SH-SY5Y (cell line): ENCODE measurements around the gene MRPS22.

ENCODE experiments used
- GATA2 ChIP-seq: IDR thresholded peaks from 2 replicates; pipeline ENCODE4 v1.6.1; 2011; ENCODE audit warnings: mild to moderate bottlenecking, low read depth, low read length
- GATA3 ChIP-seq: IDR thresholded peaks from 2 replicates; pipeline ENCODE4 v1.6.1; 2011; ENCODE audit warnings: low read depth, mild to moderate bottlenecking, low read length, moderate library complexity

GRCh38 chr3:139353920-139354556 is 10.2 kb downstream of the MRPS22 start:
- TF ChIP-seq GATA2 (no peak), GATA3 (no peak)
